Cardiac septum (tissue), 1 donor: ENCODE data around the gene PCDHAC1. TPM values are rescaled to one million over a fixed set of nuclear protein-coding genes. Genes with fewer than 3 reads are reported as not detected.

Source experiments
- DNase-seq: peaks from one replicate; pipeline ENCODE4 v3.0.0-alpha.2; 2020; ENCODE audit warnings: low spot score
- intact Hi-C: fragments of 100-400 bp; cut with DNase I; formaldehyde crosslinking; loops from one replicate; pipeline ENCODE4 v1.14.0; 2022
- total RNA-seq: library from RNA; stranded (reverse); fragmentation: NEBNext Ultra II Directional; extraction: Animal tissue kit (Norgen Biotek cat#: 25700); gene quantifications from one replicate; pipeline ENCODE4 v1.2.1, GENCODE V29; 2021
- donor health status: DM: no; HTN: no; CAD: no.

Gene PCDHAC1
- total RNA-seq, 1 donor from 2014 or later: 0.19 TPM

DNA sequence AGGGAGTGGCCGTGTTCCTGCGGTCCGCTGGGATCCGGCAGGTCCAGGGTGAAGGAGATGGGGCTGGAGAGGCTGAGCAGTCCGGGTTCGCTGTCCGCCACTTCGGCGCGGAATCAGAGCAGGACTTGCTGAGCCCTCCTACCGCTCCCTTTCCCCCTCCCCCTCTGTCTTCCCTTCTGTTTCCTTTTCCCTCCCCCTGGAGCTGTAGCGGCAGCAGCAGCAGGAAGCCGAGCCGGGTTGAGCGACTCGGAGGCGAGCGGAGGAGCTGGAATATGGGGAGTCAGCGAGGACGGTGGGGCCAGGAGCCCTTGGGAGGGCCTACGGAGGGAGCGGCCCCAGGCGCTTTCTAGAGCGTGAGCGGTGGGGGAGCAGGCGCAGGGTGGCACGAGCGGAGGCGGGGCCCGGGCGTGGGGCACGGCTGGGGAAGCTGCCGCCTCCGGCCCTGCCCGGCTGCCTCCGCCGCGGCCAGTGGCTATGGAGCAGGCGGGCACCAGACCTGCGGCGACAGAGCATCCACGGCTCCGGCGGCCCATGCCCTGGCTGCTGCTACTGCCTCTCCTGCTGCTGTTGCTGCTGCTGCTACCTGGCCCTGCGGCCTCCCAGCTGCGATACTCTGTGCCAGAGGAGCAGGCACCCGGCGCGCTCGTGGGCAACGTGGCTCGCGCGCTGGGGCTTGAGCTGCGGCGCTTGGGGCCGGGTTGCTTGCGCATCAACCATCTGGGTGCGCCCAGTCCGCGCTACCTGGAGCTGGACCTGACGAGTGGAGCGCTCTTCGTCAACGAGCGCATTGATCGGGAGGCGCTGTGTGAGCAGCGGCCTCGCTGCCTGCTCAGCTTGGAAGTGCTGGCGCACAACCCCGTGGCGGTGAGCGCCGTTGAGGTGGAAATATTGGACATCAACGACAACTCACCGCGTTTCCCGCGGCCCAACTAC lies 40.5 kb downstream of the PCDHAC1 start, which contains the start of gene PCDHAC2:
PCDHAC2 (plus strand) TSS at position 184 of the 933 bp plus-strand sequence; CDS start at position 475, 291 bp downstream.
- intact Hi-C loops: no loop called here
- no peak for DNase-seq

DNA sequence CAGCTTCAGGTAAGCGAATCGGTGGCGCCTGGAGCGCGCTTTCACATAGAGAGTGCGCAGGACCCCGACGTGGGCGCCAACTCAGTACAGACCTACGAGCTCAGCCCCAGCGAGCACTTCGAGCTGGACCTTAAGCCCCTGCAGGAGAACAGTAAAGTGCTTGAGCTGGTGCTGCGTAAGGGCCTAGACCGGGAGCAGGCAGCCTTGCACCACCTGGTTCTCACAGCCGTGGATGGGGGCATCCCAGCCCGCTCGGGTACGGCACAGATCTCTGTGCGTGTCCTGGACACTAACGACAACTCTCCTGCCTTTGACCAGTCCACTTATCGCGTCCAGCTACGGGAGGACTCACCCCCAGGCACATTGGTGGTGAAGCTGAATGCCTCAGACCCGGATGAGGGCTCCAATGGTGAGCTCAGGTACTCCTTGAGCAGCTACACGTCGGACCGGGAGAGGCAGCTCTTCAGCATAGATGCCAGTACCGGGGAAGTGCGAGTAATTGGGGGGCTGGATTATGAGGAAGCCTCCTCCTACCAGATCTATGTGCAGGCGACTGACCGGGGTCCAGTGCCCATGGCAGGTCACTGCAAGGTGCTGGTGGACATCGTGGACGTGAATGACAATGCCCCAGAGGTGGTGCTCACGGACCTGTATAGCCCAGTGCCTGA lies 41.3 kb downstream of the PCDHAC1 start:
- no peak for DNase-seq
- intact Hi-C loops: no loop called here

DNA sequence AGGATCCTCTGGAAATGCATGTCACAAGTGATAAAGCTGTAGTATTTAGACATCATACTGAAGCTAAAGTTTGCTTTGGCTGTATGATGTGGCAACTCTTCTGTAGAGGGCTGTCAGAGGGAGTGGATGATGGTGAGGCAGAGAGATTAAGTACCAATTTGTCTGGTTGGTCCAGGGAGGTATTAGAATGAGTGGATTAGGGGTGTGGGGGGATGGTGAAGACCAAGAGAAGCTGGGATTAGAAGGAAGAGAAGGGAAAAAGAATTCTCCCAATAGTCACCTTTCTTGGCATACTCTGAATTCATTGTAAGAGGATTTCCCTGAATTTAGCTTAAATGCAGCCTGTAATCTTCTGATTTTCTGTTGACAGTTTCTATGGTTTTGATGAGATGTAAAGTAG lies 43.8 kb downstream of the PCDHAC1 start:
- intact Hi-C loops: no loop called here
- DNase-seq: no peak

DNA sequence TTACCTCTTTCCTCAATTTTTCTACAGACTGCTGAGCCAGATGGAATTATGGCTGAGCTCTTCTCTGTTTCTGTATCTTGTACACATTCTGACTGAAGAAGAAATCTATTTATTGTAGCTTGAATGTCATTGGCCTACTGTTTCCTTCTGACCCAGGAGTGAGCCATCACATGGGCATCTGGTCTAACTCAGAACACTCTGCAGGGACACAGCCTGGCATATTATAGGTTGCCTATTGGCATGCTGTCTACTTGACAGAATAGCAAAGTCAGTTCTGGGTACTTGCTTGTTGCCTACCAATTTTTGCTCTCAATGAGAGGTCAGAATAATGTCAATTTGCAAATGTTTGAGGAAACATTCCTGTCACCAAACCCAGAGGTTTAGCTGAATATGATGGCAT lies 47.5 kb downstream of the PCDHAC1 start:
- no peak for DNase-seq
- intact Hi-C loops: no loop called here

DNA sequence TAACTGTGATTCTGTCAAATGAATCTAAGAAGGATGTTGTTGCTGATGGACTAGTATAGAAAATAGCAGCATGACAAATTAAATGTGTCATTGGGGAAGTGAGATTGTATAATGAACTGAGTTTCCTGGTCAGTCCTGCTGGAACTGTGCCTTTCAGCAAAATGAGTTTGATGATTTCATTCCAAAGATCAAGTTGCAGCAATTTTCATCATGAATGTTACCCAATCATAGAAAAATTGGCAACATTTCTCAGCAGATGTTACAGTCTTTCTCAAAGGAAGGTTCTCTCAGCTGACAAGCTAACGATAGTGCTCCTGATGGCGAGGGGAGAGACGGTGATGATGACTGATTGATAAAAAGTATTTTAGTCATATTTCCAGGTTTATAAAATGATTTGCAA lies 50.9 kb downstream of the PCDHAC1 start:
- no peak for DNase-seq
- intact Hi-C loops: no loop called here

DNA sequence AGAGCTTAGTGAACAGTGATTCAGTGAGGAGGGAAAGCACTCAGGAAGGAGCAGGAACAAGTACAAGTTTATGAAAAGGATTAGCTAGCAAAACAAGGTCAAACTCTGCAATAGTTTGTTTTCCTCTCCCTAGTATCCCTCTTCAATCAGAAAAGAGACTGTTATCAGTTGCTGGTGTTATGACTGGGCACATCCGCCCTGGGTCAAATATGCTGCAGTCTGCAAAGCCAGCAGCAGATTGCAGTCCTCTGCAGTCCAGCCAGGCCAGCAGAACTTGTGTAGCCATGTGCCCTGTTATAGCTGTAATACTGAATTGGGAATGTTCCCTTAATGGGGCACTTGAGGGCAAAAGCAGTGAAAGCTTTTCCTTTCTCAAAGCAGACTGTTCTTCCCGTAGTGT lies 52.2 kb downstream of the PCDHAC1 start:
- DNase-seq: no peak
- intact Hi-C loops: no loop called here

DNA sequence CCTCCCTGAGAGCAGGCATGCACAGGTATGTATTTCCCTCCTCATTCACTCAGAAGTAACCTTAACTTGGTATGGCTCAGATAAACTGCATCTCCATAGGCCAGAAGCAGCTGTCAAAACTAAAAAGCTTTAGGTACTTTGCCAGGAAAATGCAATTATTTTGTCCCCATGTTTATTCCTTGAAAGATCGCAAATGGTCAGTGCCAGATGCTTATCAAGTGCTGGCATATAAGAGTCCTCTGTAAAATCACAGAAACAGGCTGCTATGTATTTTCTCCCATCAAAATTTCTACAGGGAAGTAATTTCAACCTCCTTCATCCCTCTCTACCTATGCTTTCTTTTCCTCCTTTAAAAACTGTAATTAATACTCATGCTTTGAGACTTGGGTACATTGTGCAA lies 52.9 kb downstream of the PCDHAC1 start:
- no peak for DNase-seq
- intact Hi-C loops: no loop called here

Other genes with a start within 250 kb of the PCDHAC1 start
- gene HARS1, start 234.9 kb upstream of the PCDHAC1 start, total RNA-seq: 37.8 TPM
- gene HARS2, start 234.8 kb upstream of the PCDHAC1 start, total RNA-seq: 29.7 TPM
- 36.4 TPM for gene ZMAT2, start 225.9 kb upstream of the PCDHAC1 start, total RNA-seq
- gene PCDHA1, start 140.2 kb upstream of the PCDHAC1 start, total RNA-seq: 0.08 TPM
- gene PCDHA2, start 131.4 kb upstream of the PCDHAC1 start, total RNA-seq: not detected
- 0.11 TPM for gene PCDHA3, start 125.2 kb upstream of the PCDHAC1 start, total RNA-seq
- gene PCDHA4, start 119.2 kb upstream of the PCDHAC1 start, total RNA-seq: 0.05 TPM
- 0.11 TPM for gene PCDHA5, start 104.7 kb upstream of the PCDHAC1 start, total RNA-seq
- gene PCDHA6, start 98.3 kb upstream of the PCDHAC1 start, total RNA-seq: 0.11 TPM
- not detected for gene PCDHA7, start 92.0 kb upstream of the PCDHAC1 start, total RNA-seq
- gene PCDHA8, start 85.1 kb upstream of the PCDHAC1 start, total RNA-seq: not detected
- gene PCDHA9, start 77.9 kb upstream of the PCDHAC1 start, total RNA-seq: 0.03 TPM
- gene PCDHA10, start 70.4 kb upstream of the PCDHAC1 start, total RNA-seq: 0.30 TPM
- gene PCDHA11, start 57.3 kb upstream of the PCDHAC1 start, total RNA-seq: not detected
- gene PCDHA12, start 51.0 kb upstream of the PCDHAC1 start, total RNA-seq: 0.05 TPM
- gene PCDHA13, start 44.2 kb upstream of the PCDHAC1 start, total RNA-seq: not detected
- 0.67 TPM for gene PCDHAC2, start 40.2 kb downstream of the PCDHAC1 start, total RNA-seq
- not detected for gene PCDHB1, start 125.1 kb downstream of the PCDHAC1 start, total RNA-seq
- gene PCDHB2, start 168.3 kb downstream of the PCDHAC1 start, total RNA-seq: 2.4 TPM
- gene PCDHB3, start 174.2 kb downstream of the PCDHAC1 start, total RNA-seq: 1.4 TPM
- 1.3 TPM for gene PCDHB4, start 195.5 kb downstream of the PCDHAC1 start, total RNA-seq
- gene PCDHB5, start 208.9 kb downstream of the PCDHAC1 start, total RNA-seq: 3.2 TPM
- 0.57 TPM for gene PCDHB6, start 223.8 kb downstream of the PCDHAC1 start, total RNA-seq
- gene PCDHB7, start 246.3 kb downstream of the PCDHAC1 start, total RNA-seq: 0.67 TPM